Endodermal cell (in vitro differentiated cells): ENCODE results near the gene TBC1D2B. TPM values are rescaled to one million over a fixed set of nuclear protein-coding genes. Genes with fewer than 3 reads are reported as not detected.

Experiments
- DNase-seq: peaks from one replicate; pipeline ENCODE4 v3.0.0-alpha.2; 2017
- H3K27ac ChIP-seq: 2 replicates; pipeline ENCODE4 v1.5.1; 2013; ENCODE audit warnings: mild to moderate bottlenecking, low read depth, low read length, moderate library complexity
- H3K27me3 ChIP-seq: 2 replicates; pipeline ENCODE4 v1.6.1; 2013; ENCODE audit warnings: mild to moderate bottlenecking, low read length, moderate library complexity; ENCODE audit not compliant: insufficient read depth, control insufficient read depth, poor library complexity, severe bottlenecking
- H3K36me3 ChIP-seq: 2 replicates; pipeline ENCODE4 v1.7.0; 2013; ENCODE audit warnings: mild to moderate bottlenecking, low read length, moderate library complexity; ENCODE audit not compliant: control insufficient read depth, insufficient read depth
- H3K4me1 ChIP-seq: one replicate; pipeline ENCODE4 v1.7.0; 2013; ENCODE audit warnings: low read length; ENCODE audit not compliant: control insufficient read depth, insufficient read depth
- H3K4me3 ChIP-seq: 2 replicates; pipeline ENCODE4 v1.5.1; 2013; ENCODE audit warnings: mild to moderate bottlenecking, low read length, moderate library complexity
- H3K9ac ChIP-seq: 2 replicates; pipeline ENCODE4 v1.6.1; 2013; ENCODE audit warnings: mild to moderate bottlenecking, low read length, moderate library complexity; ENCODE audit not compliant: poor library complexity, severe bottlenecking; ENCODE audit errors: extremely low read depth
- H3K9me3 ChIP-seq: 2 replicates; pipeline ENCODE4 v1.6.1; 2013; ENCODE audit warnings: mild to moderate bottlenecking, low read length, moderate library complexity; ENCODE audit not compliant: control insufficient read depth
- H3K27ac Mint-ChIP-seq: 2 replicates; pipeline ENCODE4 v1.8.0; 2020; ENCODE audit warnings: mixed read lengths
- H3K27me3 Mint-ChIP-seq: 2 replicates; pipeline ENCODE4 v1.8.0; 2021; ENCODE audit warnings: mild to moderate bottlenecking, mixed read lengths; ENCODE audit not compliant: insufficient read depth
- H3K36me3 Mint-ChIP-seq: 2 replicates; pipeline ENCODE4 v1.8.0; 2020; ENCODE audit warnings: low read depth, mixed read lengths
- H3K4me1 Mint-ChIP-seq: 2 replicates; pipeline ENCODE4 v1.8.0; 2020; ENCODE audit warnings: mixed read lengths
- H3K4me3 Mint-ChIP-seq: 2 replicates; pipeline ENCODE4 v1.8.0; 2020; ENCODE audit warnings: mild to moderate bottlenecking, moderate library complexity, mixed read lengths
- H3K9me3 Mint-ChIP-seq: 2 replicates; pipeline ENCODE4 v1.8.0; 2020; ENCODE audit warnings: mild to moderate bottlenecking, mixed read lengths
- WGBS, 2 experiments: methylation state at CpG; one replicate each; pipeline versions ENCODE4 v1.1.5 to v1.1.7; 2013; ENCODE audit warnings: missing lambda C conversion rate in 2 of 2, mixed read lengths in 1 of 2; ENCODE audit not compliant: insufficient coverage in 1 of 2, insufficient read length in 1 of 2; 5-methylcytosine and 5-hydroxymethylcytosine counted together
- total RNA-seq, 2 donors: library from RNA; stranded (reverse); fragmentation: NEBNext Ultra II Directional in 1 of 2; extraction: Animal tissue kit (Norgen Biotek cat#: 25700) in 1 of 2; gene quantifications; 2 replicates in 1 of 2; 3 replicates in 1 of 2; pipeline ENCODE4 v1.2.1, GENCODE V29; 2021
- TF ChIP-seq, protein P1 (sequence below): fragments of 200-600 bp; sonication (generic); conservative IDR thresholded peaks from 2 replicates; pipeline ENCODE4 v1.5.0; 2021; ENCODE audit warnings: antibody characterized with exemption, mild to moderate bottlenecking

The TBC1D2B gene
- total RNA-seq, 2 donors from 2014 or later: 13.8 to 23.8 TPM

DNA sequence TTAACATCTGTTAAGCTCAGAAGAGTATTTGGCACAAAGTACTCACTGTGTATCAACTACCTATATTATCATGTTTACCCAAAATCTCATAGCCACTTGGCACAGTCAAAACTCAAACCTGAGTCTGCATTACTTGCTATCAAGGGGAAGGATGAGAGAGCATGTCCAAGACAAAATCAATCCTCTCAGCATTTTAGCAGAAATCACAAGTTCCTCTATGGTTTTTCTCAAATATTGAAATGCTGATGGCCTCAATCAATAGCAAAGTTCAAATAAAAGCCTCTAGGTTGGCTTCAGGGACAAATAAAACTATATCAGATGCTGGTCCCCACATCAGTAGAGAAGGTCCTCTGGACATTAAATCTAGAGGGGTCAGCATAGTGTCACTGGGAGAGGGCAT lies 14.3 kb downstream of the TBC1D2B start:
- no peaks in the 10 kb centered on the region for H3K36me3 Mint-ChIP-seq
- no peak overlapping the region for H3K4me3 ChIP-seq
- peaks cover 23% of the 10 kb centered on the region for H3K4me1 Mint-ChIP-seq
- H3K27me3 ChIP-seq: peaks cover 76% of the 10 kb centered on the region
- peaks cover 33% of the 10 kb centered on the region for H3K27me3 Mint-ChIP-seq
- H3K4me3 Mint-ChIP-seq: no peak overlapping the region
- no peaks in the 10 kb centered on the region for H3K9me3 Mint-ChIP-seq
- H3K9ac ChIP-seq: no peak overlapping the region
- H3K27ac ChIP-seq: no peak overlapping the region
- DNase-seq: no peak
- H3K27ac Mint-ChIP-seq: no peak overlapping the region
- H3K4me1 ChIP-seq: peaks cover 2% of the 10 kb centered on the region
- TF ChIP-seq, protein P1, sequence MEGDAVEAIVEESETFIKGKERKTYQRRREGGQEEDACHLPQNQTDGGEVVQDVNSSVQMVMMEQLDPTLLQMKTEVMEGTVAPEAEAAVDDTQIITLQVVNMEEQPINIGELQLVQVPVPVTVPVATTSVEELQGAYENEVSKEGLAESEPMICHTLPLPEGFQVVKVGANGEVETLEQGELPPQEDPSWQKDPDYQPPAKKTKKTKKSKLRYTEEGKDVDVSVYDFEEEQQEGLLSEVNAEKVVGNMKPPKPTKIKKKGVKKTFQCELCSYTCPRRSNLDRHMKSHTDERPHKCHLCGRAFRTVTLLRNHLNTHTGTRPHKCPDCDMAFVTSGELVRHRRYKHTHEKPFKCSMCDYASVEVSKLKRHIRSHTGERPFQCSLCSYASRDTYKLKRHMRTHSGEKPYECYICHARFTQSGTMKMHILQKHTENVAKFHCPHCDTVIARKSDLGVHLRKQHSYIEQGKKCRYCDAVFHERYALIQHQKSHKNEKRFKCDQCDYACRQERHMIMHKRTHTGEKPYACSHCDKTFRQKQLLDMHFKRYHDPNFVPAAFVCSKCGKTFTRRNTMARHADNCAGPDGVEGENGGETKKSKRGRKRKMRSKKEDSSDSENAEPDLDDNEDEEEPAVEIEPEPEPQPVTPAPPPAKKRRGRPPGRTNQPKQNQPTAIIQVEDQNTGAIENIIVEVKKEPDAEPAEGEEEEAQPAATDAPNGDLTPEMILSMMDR: no peak
- no peaks in the 10 kb centered on the region for H3K36me3 ChIP-seq
- no peaks in the 10 kb centered on the region for H3K9me3 ChIP-seq

DNA sequence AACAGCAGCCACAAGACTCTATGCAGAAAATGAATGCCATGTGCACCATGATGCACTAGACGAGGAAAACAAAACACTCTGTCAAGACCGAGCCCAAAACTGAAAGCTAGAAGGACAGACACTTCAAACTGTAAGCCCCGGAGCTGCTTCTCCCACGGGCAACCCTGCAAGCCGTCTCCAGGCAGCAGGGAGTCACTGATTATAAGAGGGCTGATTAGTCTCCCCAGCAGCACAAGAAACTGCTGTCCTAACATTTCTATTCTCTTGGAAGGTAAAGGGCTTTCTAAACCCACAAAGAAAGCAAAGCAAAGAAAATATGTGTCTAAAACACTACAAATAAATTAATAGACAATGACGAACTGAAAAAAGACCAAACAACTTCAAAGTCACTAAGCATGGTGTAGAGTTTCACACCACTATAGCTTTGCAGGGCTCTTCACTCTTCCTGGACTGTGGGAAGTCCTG lies 15.5 kb downstream of the TBC1D2B start:
- Mint-ChIP-seq H3K4me3 (no peak overlapping the region), H3K9me3 (no peaks in the 10 kb centered on the region), H3K4me1 (peaks cover 17% of the 10 kb centered on the region), H3K27me3 (peaks cover 32% of the 10 kb centered on the region), H3K27ac (no peak overlapping the region), H3K36me3 (no peaks in the 10 kb centered on the region)
- Histone ChIP-seq H3K27me3 (peaks cover 71% of the 10 kb centered on the region), H3K9me3 (no peaks in the 10 kb centered on the region), H3K36me3 (no peaks in the 10 kb centered on the region), H3K9ac (no peak overlapping the region), H3K4me1 (peaks cover 2% of the 10 kb centered on the region), H3K27ac (no peak overlapping the region), H3K4me3 (no peak overlapping the region)
- DNase-seq: no peak
- WGBS, 2 experiments: 17 to 42% methylated on average over 5 to 6 of the region's 6 CpGs
- TF ChIP-seq, protein P1: no peak

DNA sequence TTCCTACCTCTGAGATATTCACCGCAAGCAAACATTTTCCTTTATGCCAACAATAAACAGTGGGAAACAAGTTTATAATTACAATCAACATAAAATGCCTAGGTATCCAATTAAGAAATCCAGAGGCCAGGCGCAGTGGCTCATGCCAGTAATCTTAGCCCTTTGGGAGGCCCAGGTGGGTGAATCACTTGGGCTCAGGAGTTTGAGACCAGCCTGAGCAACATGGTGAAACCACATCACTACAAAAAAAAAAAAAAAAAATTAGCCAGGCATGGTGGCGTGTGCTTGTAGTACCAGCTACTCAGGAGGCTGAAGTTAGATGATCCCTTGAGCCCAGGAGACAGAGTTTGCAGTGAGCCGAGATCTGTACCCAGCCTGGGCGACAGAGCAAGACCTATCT lies 17.3 kb downstream of the TBC1D2B start:
- Histone ChIP-seq H3K27ac (no peak overlapping the region), H3K4me1 (peaks cover 2% of the 10 kb centered on the region), H3K36me3 (no peaks in the 10 kb centered on the region), H3K4me3 (no peak overlapping the region), H3K27me3 (peaks cover 53% of the 10 kb centered on the region), H3K9me3 (no peaks in the 10 kb centered on the region), H3K9ac (no peak overlapping the region)
- Mint-ChIP-seq H3K27me3 (peaks cover 29% of the 10 kb centered on the region), H3K4me1 (peaks cover 18% of the 10 kb centered on the region), H3K36me3 (no peaks in the 10 kb centered on the region), H3K27ac (no peak overlapping the region), H3K9me3 (no peaks in the 10 kb centered on the region), H3K4me3 (no peak overlapping the region)
- no peak for DNase-seq
- TF ChIP-seq, protein P1: no peak
- WGBS, 2 experiments: 88 to 95% methylated on average over 4 to 5 of the region's 5 CpGs
